HUES6 (cell line): ENCODE measurements around the gene AGBL3.

ENCODE experiments used
- H3K27ac ChIP-seq: 2 replicates; pipeline ENCODE4 v1.7.0; 2013; ENCODE audit warnings: low read depth, mild to moderate bottlenecking, low read length, inconsistent platforms
- H3K27me3 ChIP-seq: 2 replicates; pipeline ENCODE4 v1.6.1; 2013; ENCODE audit warnings: low read length; ENCODE audit not compliant: control insufficient read depth, insufficient read depth
- H3K36me3 ChIP-seq: 2 replicates; pipeline ENCODE4 v1.6.1; 2013; ENCODE audit warnings: low read length; ENCODE audit not compliant: control insufficient read depth, insufficient read depth
- H3K4me1 ChIP-seq: 2 replicates; pipeline ENCODE4 v1.6.1; 2013; ENCODE audit warnings: low read length; ENCODE audit not compliant: control insufficient read depth, insufficient read depth
- H3K4me3 ChIP-seq: 2 replicates; pipeline ENCODE4 v1.5.1; 2013; ENCODE audit warnings: low read depth, low read length
- H3K9ac ChIP-seq: one replicate; pipeline ENCODE4 v1.6.1; 2013; ENCODE audit warnings: mild to moderate bottlenecking, low read length
- H3K9me3 ChIP-seq: 2 replicates; pipeline ENCODE4 v1.6.1; 2013; ENCODE audit warnings: low read depth, low read length; ENCODE audit not compliant: control insufficient read depth, insufficient read depth

Gene AGBL3

GRCh38 chr7:135179321-135179925 is 193.1 kb downstream of the AGBL3 start:
- H3K9me3 ChIP-seq, result peaks cover 53% of the 10 kb centered on the region
- H3K27me3 ChIP-seq, result no peaks in the 10 kb centered on the region
- peaks cover 20% of the 10 kb centered on the region for H3K4me1 ChIP-seq
- H3K9ac ChIP-seq, result no peak overlapping the region
- H3K27ac ChIP-seq, result no peak overlapping the region
- no peak overlapping the region for H3K4me3 ChIP-seq
- peaks cover 30% of the 10 kb centered on the region for H3K36me3 ChIP-seq

DNA sequence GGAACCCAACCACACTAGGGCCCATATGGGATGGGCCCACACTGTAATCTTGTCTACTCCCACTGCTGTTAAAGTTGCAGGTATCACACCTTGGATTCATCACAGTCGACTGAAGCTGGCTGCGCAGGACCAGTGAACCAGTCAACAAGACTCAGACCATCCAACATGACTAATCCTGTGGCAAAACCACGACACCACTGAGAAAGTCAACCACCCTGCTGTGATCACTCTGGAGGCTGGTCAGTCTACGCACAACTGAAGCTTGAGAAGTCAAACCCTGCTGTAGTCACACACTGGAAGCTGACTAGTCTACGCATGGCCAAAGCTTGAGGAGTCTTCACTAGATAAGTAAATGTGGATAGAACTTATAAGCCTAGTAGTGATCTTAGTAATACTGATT is 193.8 kb downstream of the AGBL3 start:
- Histone ChIP-seq H3K27ac (no peak overlapping the region), H3K4me3 (no peak overlapping the region), H3K9me3 (peaks cover 53% of the 10 kb centered on the region), H3K4me1 (peaks cover 20% of the 10 kb centered on the region), H3K9ac (no peak overlapping the region), H3K36me3 (peaks cover 35% of the 10 kb centered on the region), H3K27me3 (no peaks in the 10 kb centered on the region)

DNA sequence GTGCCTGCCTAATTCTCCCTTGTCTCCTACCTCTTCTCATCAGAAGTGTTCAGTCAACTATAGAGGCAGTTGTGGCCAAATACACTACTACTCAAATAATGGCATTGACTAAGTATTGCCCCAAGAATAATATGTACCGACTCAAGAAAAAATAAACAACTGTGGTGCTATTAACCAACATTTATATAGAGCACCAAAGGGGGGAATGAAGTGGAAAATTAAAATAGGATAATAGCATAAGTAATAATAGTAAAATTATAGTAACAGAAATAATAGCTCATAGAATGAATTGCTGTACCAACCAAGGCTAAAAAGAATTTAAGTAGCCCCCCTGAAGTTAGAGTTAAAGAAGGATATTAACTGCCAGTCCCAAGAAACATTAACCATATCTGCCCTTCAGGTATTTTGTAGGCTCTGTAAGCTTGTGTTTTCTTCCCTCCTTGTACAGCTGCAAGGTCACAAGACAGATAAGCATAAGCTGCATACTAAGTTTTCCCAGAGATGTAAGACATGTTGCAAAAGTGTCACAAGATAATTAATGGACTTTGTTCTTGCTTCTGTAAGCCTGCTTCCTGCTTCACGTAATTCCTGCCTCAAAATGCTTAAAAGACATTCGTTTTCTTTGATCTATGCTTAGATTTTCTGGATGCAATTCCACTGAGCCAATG is 195.1 kb downstream of the AGBL3 start:
- peaks cover 53% of the 10 kb centered on the region for H3K9me3 ChIP-seq
- H3K4me1 ChIP-seq, result peaks cover 19% of the 10 kb centered on the region
- no peak overlapping the region for H3K9ac ChIP-seq
- H3K27me3 ChIP-seq, result no peaks in the 10 kb centered on the region
- H3K4me3 ChIP-seq, result no peak overlapping the region
- H3K36me3 ChIP-seq, result peaks cover 47% of the 10 kb centered on the region
- H3K27ac ChIP-seq, result no peak overlapping the region

GRCh38 chr7:135181929-135182678 is 195.8 kb downstream of the AGBL3 start:
- H3K9ac ChIP-seq, result no peak overlapping the region
- no peaks in the 10 kb centered on the region for H3K27me3 ChIP-seq
- H3K4me3 ChIP-seq, result no peak overlapping the region
- peaks cover 53% of the 10 kb centered on the region for H3K9me3 ChIP-seq
- H3K36me3 ChIP-seq, result peaks cover 54% of the 10 kb centered on the region
- H3K27ac ChIP-seq, result no peak overlapping the region
- peaks cover 12% of the 10 kb centered on the region for H3K4me1 ChIP-seq

GRCh38 chr7:135183478-135183877 is 197.2 kb downstream of the AGBL3 start:
- no peak overlapping the region for H3K9ac ChIP-seq
- no peak overlapping the region for H3K4me3 ChIP-seq
- H3K4me1 ChIP-seq, result no peaks in the 10 kb centered on the region
- H3K9me3 ChIP-seq, result peaks cover 50% of the 10 kb centered on the region
- H3K27ac ChIP-seq, result no peak overlapping the region
- H3K27me3 ChIP-seq, result no peaks in the 10 kb centered on the region
- H3K36me3 ChIP-seq, result peaks cover 65% of the 10 kb centered on the region

- Histone ChIP-seq H3K27me3 (no peaks in the 10 kb centered on the region), H3K36me3 (peaks cover 73% of the 10 kb centered on the region), H3K4me1 (no peaks in the 10 kb centered on the region), H3K4me3 (no peak overlapping the region), H3K9ac (no peak overlapping the region), H3K9me3 (peaks cover 43% of the 10 kb centered on the region), H3K27ac (no peak overlapping the region)
Measured at GRCh38 chr7:135184254-135184841, 198.0 kb downstream of the AGBL3 start.
